ENCODE results near the gene EQTN. TPM values are rescaled to one million over a fixed set of nuclear protein-coding genes. Genes with fewer than 3 reads are reported as not detected.

Gene EQTN
- total and polyA plus RNA-seq, 10 of the 15 experiments (the other 5 are each of a cell fraction or from before 2014, with no cell fraction given): not detected

GRCh38 chr9:27337833-27338526 lies 41.0 kb upstream of the EQTN start:
- Histone ChIP-seq H3K9ac (ENCODE audit: control insufficient read depth, insufficient read depth, low read length) (no peak overlapping the region), H3K4me2 (ENCODE audit: control insufficient read depth, insufficient read depth) (no peak overlapping the region), H4K20me1 (ENCODE audit: control insufficient read depth, insufficient read depth) (no peaks in the 10 kb centered on the region), H3K4me1 (ENCODE audit: control insufficient read depth, insufficient read depth, low read length) (no peaks in the 10 kb centered on the region), H3K4me3 (no peak overlapping the region), H3K27ac (ENCODE audit: control insufficient read depth, insufficient read depth) (no peak overlapping the region), H3K79me2 (ENCODE audit: control insufficient read depth, insufficient read depth, low read length) (no peaks in the 10 kb centered on the region), H3K9me3 (replicated peaks; ENCODE audit: control insufficient read depth, insufficient read depth, low read length) (no peaks in the 10 kb centered on the region), H3K27me3 (replicated peaks in 1 of 2; ENCODE audit: control insufficient read depth in 2 of 2, insufficient read depth in 2 of 2, low read length in 1 of 2) (no peaks in the 10 kb centered on the region), H2AFZ (ENCODE audit: control insufficient read depth, low read depth, low read length) (no peak overlapping the region), H3K36me3 (ENCODE audit: control insufficient read depth in 2 of 2, insufficient read depth in 2 of 2, low read length in 1 of 2) (no peaks in the 10 kb centered on the region)
- RAD21 ChIA-PET (ENCODE audit: unreplicated experiment): interaction anchor here (2.5 kb wide), 1 partner anchor 192 kb away, joined by 10 read pairs; the partner anchor contains the start of gene MOB3B
- POLR2A ChIA-PET: no interaction called here
- SMC1A ChIA-PET (ENCODE audit: uncharacterized antibody, unreplicated experiment): interaction anchor here (0.6 to 1.9 kb wide), 8 partner anchors 29 to 399 kb away, joined by 3 to 5 read pairs (median 3); partner anchors contain the start of gene MOB3B
- in situ Hi-C loops (cut with MboI): no loop called here
- BruUV-seq (replicated peaks): no TSS peak
- intact Hi-C loops (cut with micrococcal nuclease; ENCODE audit: unreplicated experiment): loop anchor here (10.0 kb wide), 1 partner anchor 737 kb away; no protein-coding TSS in a partner anchor
- 40% methylated on average over 5 of the region's 5 CpGs for WGBS (ENCODE audit: insufficient coverage, insufficient replicate concordance, low lambda C conversion rate, missing lambda C conversion rate)
- FAIRE-seq: no peak
- no peak for DNase-seq (ENCODE audit: low read depth, low spot score)
- no peak for ATAC-seq
- TF ChIP-seq MYB (IDR thresholded peaks at IDR 0.05; ENCODE audit: borderline replicate concordance, low read depth, low read length): no peak
- no peak for TF ChIP-seq TCF7 (IDR thresholded peaks at IDR 0.05; ENCODE audit: borderline replicate concordance)
- CTCF ChIA-PET: interaction anchor here (1.1 to 3.3 kb wide), 5 partner anchors 187 to 210 kb away, joined by 3 to 18 read pairs (median 9); partner anchors contain the start of gene MOB3B

GRCh38 chr9:27337236-27337635 lies 40.3 kb upstream of the EQTN start:
- ChIA-PET RAD21 (ENCODE audit: unreplicated experiment) (interaction anchor here (1.0 to 2.5 kb wide), 3 partner anchors 29 to 193 kb away, joined by 3 to 10 read pairs (median 4); partner anchors contain the start of gene MOB3B), SMC1A (ENCODE audit: uncharacterized antibody, unreplicated experiment) (interaction anchor here (0.6 to 1.9 kb wide), 4 partner anchors 30 to 400 kb away, joined by 3 to 5 read pairs (median 4); partner anchors contain the start of gene MOB3B), CTCF (interaction anchor here (1.1 to 3.3 kb wide), 5 partner anchors 187 to 210 kb away, joined by 3 to 18 read pairs (median 9); partner anchors contain the start of gene MOB3B), POLR2A (no interaction called here)
- no peak for ATAC-seq
- no peak overlapping the region for H3K9ac ChIP-seq (ENCODE audit: control insufficient read depth, insufficient read depth, low read length)
- WGBS (ENCODE audit: insufficient coverage, insufficient replicate concordance, low lambda C conversion rate, missing lambda C conversion rate): 85% methylated on average over 3 of the region's 3 CpGs
- H3K79me2 ChIP-seq (ENCODE audit: control insufficient read depth, insufficient read depth, low read length): no peaks in the 10 kb centered on the region
- H3K4me2 ChIP-seq (ENCODE audit: control insufficient read depth, insufficient read depth): no peak overlapping the region
- in situ Hi-C loops (cut with MboI) (no loop called here), intact Hi-C loops (cut with micrococcal nuclease; ENCODE audit: unreplicated experiment) (loop anchor here (10.0 kb wide), 1 partner anchor 738 kb away; no protein-coding TSS in a partner anchor)
- H3K4me3 ChIP-seq: no peak overlapping the region
- no peaks in the 10 kb centered on the region for H3K27me3 ChIP-seq (replicated peaks in 1 of 2; ENCODE audit: control insufficient read depth in 2 of 2, insufficient read depth in 2 of 2, low read length in 1 of 2)
- no peak overlapping the region for H2AFZ ChIP-seq (ENCODE audit: control insufficient read depth, low read depth, low read length)
- H4K20me1 ChIP-seq (ENCODE audit: control insufficient read depth, insufficient read depth): no peaks in the 10 kb centered on the region
- H3K9me3 ChIP-seq (replicated peaks; ENCODE audit: control insufficient read depth, insufficient read depth, low read length): no peaks in the 10 kb centered on the region
- no peak overlapping the region for H3K27ac ChIP-seq (ENCODE audit: control insufficient read depth, insufficient read depth)
- no peaks in the 10 kb centered on the region for H3K4me1 ChIP-seq (ENCODE audit: control insufficient read depth, insufficient read depth, low read length)
- no TSS peak for BruUV-seq (replicated peaks)
- no peak for FAIRE-seq
- no peaks in the 10 kb centered on the region for H3K36me3 ChIP-seq (ENCODE audit: control insufficient read depth in 2 of 2, insufficient read depth in 2 of 2, low read length in 1 of 2)
- DNase-seq (ENCODE audit: low read depth, low spot score): no peak
- TF ChIP-seq CUX1 (IDR thresholded peaks at IDR 0.05; ENCODE audit: insufficient replicate concordance, low read depth, low read length) (no peak), BMI1 (IDR thresholded peaks at IDR 0.05; ENCODE audit: borderline replicate concordance) (no peak), IRF4 (IDR thresholded peaks at IDR 0.05; ENCODE audit: low read depth, low read length) (no peak), FOXK2 (IDR thresholded peaks at IDR 0.05) (no peak)
